ENCODE measurements around the gene USP20. TPM values are rescaled to one million over a fixed set of nuclear protein-coding genes. Genes with fewer than 3 reads are reported as not detected.

Gene USP20
- total RNA-seq, 1 experiment from 2014 or later: 16.8 TPM

GRCh38 chr9:129868872-129869486, 33.7 kb downstream of the USP20 start:
- ChIA-PET RAD21 (ENCODE audit: low non-redundant PET in 1 of 2, low total read pairs in 2 of 2, uncharacterized antibody in 2 of 2, unreplicated experiment in 2 of 2) (no interaction called here), CTCF (no interaction called here), POLR2A (no interaction called here)
- Histone ChIP-seq H3K9me3 (ENCODE audit: control insufficient read depth in 1 of 2, insufficient read depth in 1 of 2, low read depth in 1 of 2, low read length in 2 of 2) (no peaks in the 10 kb centered on the region), H3K4me2 (ENCODE audit: low read length) (no peak overlapping the region), H3K4me3 (replicated peaks in 1 of 2; ENCODE audit: low read depth in 1 of 2, low read length in 2 of 2) (no peak overlapping the region), H3K36me3 (ENCODE audit: control insufficient read depth in 1 of 2, insufficient read depth in 2 of 2, low read length in 2 of 2) (no peaks in the 10 kb centered on the region), H3K79me2 (ENCODE audit: insufficient read depth, low read length) (no peaks in the 10 kb centered on the region), H3K9ac (ENCODE audit: low read length) (no peak overlapping the region), H4K20me1 (ENCODE audit: insufficient read depth) (no peaks in the 10 kb centered on the region), H3K27ac (ENCODE audit: low read depth, low read length) (no peak overlapping the region), H2AFZ (ENCODE audit: low read depth, low read length, poor library complexity, severe bottlenecking) (no peak overlapping the region), H3K9me2 (ENCODE audit: insufficient read depth) (no peaks in the 10 kb centered on the region), H3K4me1 (ENCODE audit: control insufficient read depth in 1 of 2, insufficient read depth in 2 of 2, low read length in 2 of 2) (no peaks in the 10 kb centered on the region), H3K27me3 (ENCODE audit: insufficient read depth, low read length) (no peaks in the 10 kb centered on the region)
- no TSS peak for BruUV-seq (replicated peaks)
- ATAC-seq (no peak), DNase-seq (ENCODE audit: low read depth, low spot score) (no peak)
- TF ChIP-seq ZFX (IDR thresholded peaks at IDR 0.05): no peak
- TF ChIP-seq POLR2AphosphoS5 (IDR thresholded peaks at IDR 0.05; ENCODE audit: low read depth, low read length): no peak
- TF ChIP-seq, protein P1, sequence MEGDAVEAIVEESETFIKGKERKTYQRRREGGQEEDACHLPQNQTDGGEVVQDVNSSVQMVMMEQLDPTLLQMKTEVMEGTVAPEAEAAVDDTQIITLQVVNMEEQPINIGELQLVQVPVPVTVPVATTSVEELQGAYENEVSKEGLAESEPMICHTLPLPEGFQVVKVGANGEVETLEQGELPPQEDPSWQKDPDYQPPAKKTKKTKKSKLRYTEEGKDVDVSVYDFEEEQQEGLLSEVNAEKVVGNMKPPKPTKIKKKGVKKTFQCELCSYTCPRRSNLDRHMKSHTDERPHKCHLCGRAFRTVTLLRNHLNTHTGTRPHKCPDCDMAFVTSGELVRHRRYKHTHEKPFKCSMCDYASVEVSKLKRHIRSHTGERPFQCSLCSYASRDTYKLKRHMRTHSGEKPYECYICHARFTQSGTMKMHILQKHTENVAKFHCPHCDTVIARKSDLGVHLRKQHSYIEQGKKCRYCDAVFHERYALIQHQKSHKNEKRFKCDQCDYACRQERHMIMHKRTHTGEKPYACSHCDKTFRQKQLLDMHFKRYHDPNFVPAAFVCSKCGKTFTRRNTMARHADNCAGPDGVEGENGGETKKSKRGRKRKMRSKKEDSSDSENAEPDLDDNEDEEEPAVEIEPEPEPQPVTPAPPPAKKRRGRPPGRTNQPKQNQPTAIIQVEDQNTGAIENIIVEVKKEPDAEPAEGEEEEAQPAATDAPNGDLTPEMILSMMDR (IDR thresholded peaks at IDR 0.05 in 2 of 3, conservative IDR thresholded peaks at IDR 0.05 in 1 of 3; ENCODE audit: borderline replicate concordance in 1 of 3, insufficient read depth in 1 of 3, low read depth in 2 of 3, low read length in 2 of 3): no peak
- no peak for TF ChIP-seq EGR1 (IDR thresholded peaks at IDR 0.05; ENCODE audit: low read depth)
- TF ChIP-seq MAX (IDR thresholded peaks at IDR 0.05): no peak
- no peak for TF ChIP-seq SRF (IDR thresholded peaks at IDR 0.05; ENCODE audit: low read depth)
- no peak for TF ChIP-seq EZH2phosphoT487 (IDR thresholded peaks at IDR 0.05; ENCODE audit: borderline replicate concordance)
- no peak for TF ChIP-seq POLR2A (IDR thresholded peaks at IDR 0.05; ENCODE audit: borderline replicate concordance, extremely low read depth, insufficient read depth, insufficient read length)
- no peak for TF ChIP-seq CBX3 (IDR thresholded peaks at IDR 0.05; ENCODE audit: low read depth)
- no peak for TF ChIP-seq TCF7L2 (IDR thresholded peaks at IDR 0.05; ENCODE audit: borderline replicate concordance, extremely low read depth, insufficient read depth, insufficient read length)
- TF ChIP-seq FOSL1 (IDR thresholded peaks at IDR 0.05; ENCODE audit: low read depth): no peak
- TF ChIP-seq SP1 (IDR thresholded peaks at IDR 0.05; ENCODE audit: low read depth): no peak
- no peak for TF ChIP-seq SIN3A (IDR thresholded peaks at IDR 0.05; ENCODE audit: low read depth)
- TF ChIP-seq, protein P2, sequence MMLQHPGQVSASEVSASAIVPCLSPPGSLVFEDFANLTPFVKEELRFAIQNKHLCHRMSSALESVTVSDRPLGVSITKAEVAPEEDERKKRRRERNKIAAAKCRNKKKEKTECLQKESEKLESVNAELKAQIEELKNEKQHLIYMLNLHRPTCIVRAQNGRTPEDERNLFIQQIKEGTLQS (IDR thresholded peaks at IDR 0.05): no peak
- no peak for TF ChIP-seq ZNF274 (IDR thresholded peaks at IDR 0.05; ENCODE audit: low read depth, low read length)
- intact Hi-C loops (cut with micrococcal nuclease): no loop called here

Measured in HCT116 (cell line).